ENCODE results near the gene POLR1H. TPM values are rescaled to one million over a fixed set of nuclear protein-coding genes. Genes with fewer than 3 reads are reported as not detected.

POLR1H gene
- total RNA-seq, 1 experiment from 2014 or later = 42.6 TPM

DNA sequence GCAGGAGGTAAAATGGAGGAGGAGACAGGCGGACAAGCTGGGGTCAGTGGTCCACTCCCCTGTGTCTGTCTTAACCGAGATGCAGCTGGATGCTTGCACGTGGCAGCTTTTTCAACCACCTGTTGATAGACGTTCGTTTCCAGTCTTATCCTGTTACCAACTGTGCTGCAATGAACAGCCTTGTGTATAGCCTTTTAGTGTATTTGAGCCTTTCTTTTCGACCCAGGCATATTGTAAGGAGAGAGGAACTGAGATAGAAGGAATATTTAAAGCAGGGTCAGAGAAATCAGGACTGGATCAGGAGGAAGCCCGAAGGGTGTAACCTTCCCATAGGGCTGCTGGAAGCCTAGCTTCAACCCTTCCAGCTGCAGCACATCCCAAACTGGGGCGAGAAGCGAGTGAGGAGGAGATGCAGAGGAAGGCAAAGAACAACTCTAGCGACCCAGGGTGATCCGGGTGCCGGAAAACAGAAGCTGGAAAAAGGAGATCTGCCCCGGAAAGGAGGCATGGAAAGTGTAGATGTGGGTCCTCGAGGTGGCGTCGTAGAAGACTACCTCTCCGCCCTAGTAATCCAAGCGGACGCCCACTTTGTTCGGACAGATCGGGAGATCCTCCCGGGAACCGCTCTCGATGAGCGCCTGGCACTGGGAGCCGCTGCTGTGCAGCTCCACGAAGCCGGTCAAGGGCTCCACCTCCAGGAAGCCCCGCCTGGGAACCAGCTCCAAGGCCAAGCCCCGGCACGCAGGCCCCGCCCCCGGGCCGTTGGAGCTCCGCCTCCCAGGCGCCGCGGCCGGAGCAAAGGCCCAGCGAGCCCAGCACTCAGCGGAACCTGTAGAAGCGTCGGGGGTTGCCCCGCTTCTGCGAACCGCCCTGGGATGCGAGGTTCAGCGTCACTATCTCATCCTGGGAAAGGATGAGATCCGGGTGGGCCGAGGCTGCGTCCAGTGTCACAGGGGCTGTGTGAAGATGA, 40.7 kb downstream of the POLR1H start:
- ChIA-PET CTCF (interaction anchor here (0.6 to 6.4 kb wide), 7 partner anchors 10 to 254 kb away, joined by 3 to 105 read pairs (median 3); no protein-coding TSS in a partner anchor), RAD21 (ENCODE audit: low non-redundant PET in 1 of 2, low total read pairs in 2 of 2, uncharacterized antibody in 2 of 2, unreplicated experiment in 2 of 2) (interaction anchor here (0.6 to 1.2 kb wide), 4 partner anchors 35 to 50 kb away, joined by 3 to 5 read pairs (median 4); partner anchors contain the start of genes POLR1H (in 1 of the 2) and PPP1R11 (in 1 of the 2)), POLR2A (interaction anchor here (0.9 to 1.4 kb wide), 7 partner anchors 10 to 69 kb away, joined by 3 to 18 read pairs (median 4); partner anchors contain the start of gene POLR1H)
- H3K27me3 ChIP-seq (ENCODE audit: insufficient read depth, low read length) = no peaks in the 10 kb centered on the region
- no peaks in the 10 kb centered on the region for H4K20me1 ChIP-seq (ENCODE audit: insufficient read depth)
- DNase-seq (ENCODE audit: low read depth, low spot score) = peak; percentile 74
- H3K27ac ChIP-seq (ENCODE audit: low read depth, low read length) = no peak overlapping the region; the same call in 1 of the 2 replicates
- H3K4me1 ChIP-seq (ENCODE audit: control insufficient read depth in 1 of 2, insufficient read depth in 2 of 2, low read length in 2 of 2) = peaks cover 23 to 56% of the 10 kb centered on the region in 2 experiments
- no peaks in the 10 kb centered on the region for H3K36me3 ChIP-seq (ENCODE audit: control insufficient read depth in 1 of 2, insufficient read depth in 2 of 2, low read length in 2 of 2)
- H3K9ac ChIP-seq (ENCODE audit: low read length) = peak overlapping the region; percentile 64
- no peaks in the 10 kb centered on the region for H3K79me2 ChIP-seq (ENCODE audit: insufficient read depth, low read length)
- peak; percentile 91 for ATAC-seq
- peak overlapping the region; percentile 50 to 56 for H3K4me3 ChIP-seq (replicated peaks in 1 of 2; ENCODE audit: low read depth in 1 of 2, low read length in 2 of 2)
- intact Hi-C loops (cut with micrococcal nuclease) = loop anchor here (2.0 kb wide), 1 partner anchor 61 kb away; the partner anchor contains the start of gene TRIM15
- no peaks in the 10 kb centered on the region for H3K9me2 ChIP-seq (ENCODE audit: insufficient read depth)
- peak overlapping the region; percentile 91 for H3K4me2 ChIP-seq (ENCODE audit: low read length)
- BruUV-seq (replicated peaks) = TSS peak; percentile 89
- H2AFZ ChIP-seq (ENCODE audit: low read depth, low read length, poor library complexity, severe bottlenecking) = peak overlapping the region; percentile 28
- H3K9me3 ChIP-seq (ENCODE audit: control insufficient read depth in 1 of 2, insufficient read depth in 1 of 2, low read depth in 1 of 2, low read length in 2 of 2) = no peaks in the 10 kb centered on the region
- TF ChIP-seq RAD21 (IDR thresholded peaks at IDR 0.05; ENCODE audit: low read depth) = peak; percentile 23; the same call in 1 of the 2 replicates
- TF ChIP-seq ZFX (IDR thresholded peaks at IDR 0.05) = peak; percentile 25; the same call in 1 of the 2 replicates
- TF ChIP-seq YY1 (IDR thresholded peaks at IDR 0.05; ENCODE audit: extremely low read depth, insufficient replicate concordance, low read depth, low read length) = no peak
- TF ChIP-seq ELF1 (IDR thresholded peaks at IDR 0.05; ENCODE audit: borderline replicate concordance, low read depth) = no peak
- 0 out of 2 replicates have a peak, but pooled peaks have one; percentile 37 for TF ChIP-seq EGR1 (IDR thresholded peaks at IDR 0.05; ENCODE audit: low read depth)
- TF ChIP-seq EZH2 (IDR thresholded peaks at IDR 0.05) = no peak
- no peak for TF ChIP-seq SP1 (IDR thresholded peaks at IDR 0.05; ENCODE audit: low read depth)
- no peak for TF ChIP-seq TCF7L2 (IDR thresholded peaks at IDR 0.05; ENCODE audit: borderline replicate concordance, extremely low read depth, insufficient read depth, insufficient read length)
- TF ChIP-seq SIN3A (IDR thresholded peaks at IDR 0.05; ENCODE audit: low read depth) = no peak
- TF ChIP-seq, protein P1, sequence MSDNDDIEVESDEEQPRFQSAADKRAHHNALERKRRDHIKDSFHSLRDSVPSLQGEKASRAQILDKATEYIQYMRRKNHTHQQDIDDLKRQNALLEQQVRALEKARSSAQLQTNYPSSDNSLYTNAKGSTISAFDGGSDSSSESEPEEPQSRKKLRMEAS (IDR thresholded peaks at IDR 0.05) = 0 out of 2 replicates have a peak, but pooled peaks have one; percentile 2
- TF ChIP-seq POLR2A (IDR thresholded peaks at IDR 0.05; ENCODE audit: borderline replicate concordance, extremely low read depth, insufficient read depth, insufficient read length) = peak; percentile 84
- TF ChIP-seq EZH2phosphoT487 (IDR thresholded peaks at IDR 0.05; ENCODE audit: borderline replicate concordance) = no peak
- TF ChIP-seq ZNF274 (IDR thresholded peaks at IDR 0.05; ENCODE audit: low read depth, low read length) = no peak
- no peak for TF ChIP-seq ZBTB33 (IDR thresholded peaks at IDR 0.05; ENCODE audit: extremely low read depth, insufficient replicate concordance, low read length)
- TF ChIP-seq FOSL1 (IDR thresholded peaks at IDR 0.05; ENCODE audit: low read depth) = no peak
- TF ChIP-seq CEBPB (IDR thresholded peaks at IDR 0.05; ENCODE audit: low read depth) = no peak
- TF ChIP-seq SRF (IDR thresholded peaks at IDR 0.05; ENCODE audit: low read depth) = no peak
- TF ChIP-seq JUND (IDR thresholded peaks at IDR 0.05) = no peak
- TF ChIP-seq, protein P2, sequence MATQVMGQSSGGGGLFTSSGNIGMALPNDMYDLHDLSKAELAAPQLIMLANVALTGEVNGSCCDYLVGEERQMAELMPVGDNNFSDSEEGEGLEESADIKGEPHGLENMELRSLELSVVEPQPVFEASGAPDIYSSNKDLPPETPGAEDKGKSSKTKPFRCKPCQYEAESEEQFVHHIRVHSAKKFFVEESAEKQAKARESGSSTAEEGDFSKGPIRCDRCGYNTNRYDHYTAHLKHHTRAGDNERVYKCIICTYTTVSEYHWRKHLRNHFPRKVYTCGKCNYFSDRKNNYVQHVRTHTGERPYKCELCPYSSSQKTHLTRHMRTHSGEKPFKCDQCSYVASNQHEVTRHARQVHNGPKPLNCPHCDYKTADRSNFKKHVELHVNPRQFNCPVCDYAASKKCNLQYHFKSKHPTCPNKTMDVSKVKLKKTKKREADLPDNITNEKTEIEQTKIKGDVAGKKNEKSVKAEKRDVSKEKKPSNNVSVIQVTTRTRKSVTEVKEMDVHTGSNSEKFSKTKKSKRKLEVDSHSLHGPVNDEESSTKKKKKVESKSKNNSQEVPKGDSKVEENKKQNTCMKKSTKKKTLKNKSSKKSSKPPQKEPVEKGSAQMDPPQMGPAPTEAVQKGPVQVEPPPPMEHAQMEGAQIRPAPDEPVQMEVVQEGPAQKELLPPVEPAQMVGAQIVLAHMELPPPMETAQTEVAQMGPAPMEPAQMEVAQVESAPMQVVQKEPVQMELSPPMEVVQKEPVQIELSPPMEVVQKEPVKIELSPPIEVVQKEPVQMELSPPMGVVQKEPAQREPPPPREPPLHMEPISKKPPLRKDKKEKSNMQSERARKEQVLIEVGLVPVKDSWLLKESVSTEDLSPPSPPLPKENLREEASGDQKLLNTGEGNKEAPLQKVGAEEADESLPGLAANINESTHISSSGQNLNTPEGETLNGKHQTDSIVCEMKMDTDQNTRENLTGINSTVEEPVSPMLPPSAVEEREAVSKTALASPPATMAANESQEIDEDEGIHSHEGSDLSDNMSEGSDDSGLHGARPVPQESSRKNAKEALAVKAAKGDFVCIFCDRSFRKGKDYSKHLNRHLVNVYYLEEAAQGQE (IDR thresholded peaks at IDR 0.05; ENCODE audit: low read depth) = no peak
- no peak for TF ChIP-seq CBX3 (IDR thresholded peaks at IDR 0.05; ENCODE audit: low read depth)
- TF ChIP-seq POLR2AphosphoS5 (IDR thresholded peaks at IDR 0.05; ENCODE audit: low read depth, low read length) = peak; percentile 95

All from HCT116 (cell line).